ENCODE results near the gene BHLHA9.

BHLHA9 gene

DNA sequence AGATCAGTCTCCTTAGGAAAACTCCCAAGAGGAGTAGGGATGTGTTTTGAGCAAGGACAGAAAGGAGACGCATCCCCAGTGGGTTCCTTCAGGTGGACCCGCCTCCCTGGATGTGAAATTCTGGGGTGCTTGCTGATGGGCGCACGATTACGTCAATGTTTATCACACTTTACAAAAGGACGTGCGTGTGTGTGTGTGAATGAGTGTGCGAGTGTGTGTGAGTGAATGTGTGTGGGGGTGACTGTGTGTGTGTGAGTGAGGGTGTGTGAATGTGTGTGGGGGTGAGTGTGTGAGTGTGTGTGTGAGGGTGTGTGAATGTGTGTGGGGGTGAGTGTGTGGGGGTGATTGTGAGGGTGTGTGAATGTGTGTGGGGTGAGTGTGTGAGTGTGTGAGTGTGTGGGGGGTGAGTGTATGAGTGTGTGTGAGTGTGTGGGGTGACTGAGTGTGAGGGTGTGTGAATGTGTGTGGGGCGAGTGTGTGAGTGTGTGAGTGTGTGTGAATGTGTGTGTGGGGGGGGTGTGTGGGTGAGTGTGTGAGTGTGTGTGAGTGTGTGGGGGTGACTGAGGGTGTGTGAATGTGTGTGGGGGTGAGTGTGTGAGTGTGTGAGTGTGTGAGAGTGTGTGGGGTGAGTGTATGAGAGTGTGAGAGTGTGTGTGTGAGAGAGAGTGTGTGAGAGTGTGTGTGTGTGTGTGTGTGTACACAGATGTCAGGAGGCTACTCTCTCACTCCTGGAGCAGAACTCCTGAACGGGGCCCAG is 5.1 kb downstream of the BHLHA9 start:
- no peak for DNase-seq (ENCODE audit: low read depth)
- H3K4me3 ChIP-seq (ENCODE audit: low read depth, low read length), result no peak overlapping the region
- TF ChIP-seq, protein P1, sequence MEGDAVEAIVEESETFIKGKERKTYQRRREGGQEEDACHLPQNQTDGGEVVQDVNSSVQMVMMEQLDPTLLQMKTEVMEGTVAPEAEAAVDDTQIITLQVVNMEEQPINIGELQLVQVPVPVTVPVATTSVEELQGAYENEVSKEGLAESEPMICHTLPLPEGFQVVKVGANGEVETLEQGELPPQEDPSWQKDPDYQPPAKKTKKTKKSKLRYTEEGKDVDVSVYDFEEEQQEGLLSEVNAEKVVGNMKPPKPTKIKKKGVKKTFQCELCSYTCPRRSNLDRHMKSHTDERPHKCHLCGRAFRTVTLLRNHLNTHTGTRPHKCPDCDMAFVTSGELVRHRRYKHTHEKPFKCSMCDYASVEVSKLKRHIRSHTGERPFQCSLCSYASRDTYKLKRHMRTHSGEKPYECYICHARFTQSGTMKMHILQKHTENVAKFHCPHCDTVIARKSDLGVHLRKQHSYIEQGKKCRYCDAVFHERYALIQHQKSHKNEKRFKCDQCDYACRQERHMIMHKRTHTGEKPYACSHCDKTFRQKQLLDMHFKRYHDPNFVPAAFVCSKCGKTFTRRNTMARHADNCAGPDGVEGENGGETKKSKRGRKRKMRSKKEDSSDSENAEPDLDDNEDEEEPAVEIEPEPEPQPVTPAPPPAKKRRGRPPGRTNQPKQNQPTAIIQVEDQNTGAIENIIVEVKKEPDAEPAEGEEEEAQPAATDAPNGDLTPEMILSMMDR (IDR thresholded peaks at IDR 0.05; ENCODE audit: low read depth, low read length, missing control alignments), result no peak

GRCh38 chr17:1275962-1276736 is 5.9 kb downstream of the BHLHA9 start:
- TF ChIP-seq, protein P1 (IDR thresholded peaks at IDR 0.05; ENCODE audit: low read depth, low read length, missing control alignments), result peak; percentile 82
- no peak overlapping the region for H3K4me3 ChIP-seq (ENCODE audit: low read depth, low read length)
- no peak for DNase-seq (ENCODE audit: low read depth)

DNA sequence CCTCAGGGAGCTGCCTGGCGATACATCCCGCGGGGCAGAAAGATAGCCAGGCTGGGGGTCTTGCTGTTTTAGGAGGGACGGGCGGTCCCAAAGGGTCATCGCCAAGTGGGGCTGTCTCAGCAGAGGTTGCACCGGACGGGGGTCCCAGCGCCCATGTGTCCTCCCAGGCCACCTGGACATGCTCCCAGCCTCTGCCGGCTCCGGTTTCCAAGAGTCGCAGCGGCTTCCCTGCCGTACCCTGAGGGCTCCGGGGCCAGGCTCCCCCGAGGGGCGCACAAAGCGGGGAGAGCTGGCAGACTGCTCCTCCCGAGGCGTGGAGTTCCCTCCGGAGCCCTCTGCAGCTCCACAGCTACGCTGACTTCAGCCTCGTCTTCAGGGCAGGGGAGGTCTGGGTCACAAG is 10.4 kb downstream of the BHLHA9 start:
- TF ChIP-seq, protein P1 (IDR thresholded peaks at IDR 0.05; ENCODE audit: low read depth, low read length, missing control alignments), result no peak
- no peak for DNase-seq (ENCODE audit: low read depth)
- no peak overlapping the region for H3K4me3 ChIP-seq (ENCODE audit: low read depth, low read length)

DNA sequence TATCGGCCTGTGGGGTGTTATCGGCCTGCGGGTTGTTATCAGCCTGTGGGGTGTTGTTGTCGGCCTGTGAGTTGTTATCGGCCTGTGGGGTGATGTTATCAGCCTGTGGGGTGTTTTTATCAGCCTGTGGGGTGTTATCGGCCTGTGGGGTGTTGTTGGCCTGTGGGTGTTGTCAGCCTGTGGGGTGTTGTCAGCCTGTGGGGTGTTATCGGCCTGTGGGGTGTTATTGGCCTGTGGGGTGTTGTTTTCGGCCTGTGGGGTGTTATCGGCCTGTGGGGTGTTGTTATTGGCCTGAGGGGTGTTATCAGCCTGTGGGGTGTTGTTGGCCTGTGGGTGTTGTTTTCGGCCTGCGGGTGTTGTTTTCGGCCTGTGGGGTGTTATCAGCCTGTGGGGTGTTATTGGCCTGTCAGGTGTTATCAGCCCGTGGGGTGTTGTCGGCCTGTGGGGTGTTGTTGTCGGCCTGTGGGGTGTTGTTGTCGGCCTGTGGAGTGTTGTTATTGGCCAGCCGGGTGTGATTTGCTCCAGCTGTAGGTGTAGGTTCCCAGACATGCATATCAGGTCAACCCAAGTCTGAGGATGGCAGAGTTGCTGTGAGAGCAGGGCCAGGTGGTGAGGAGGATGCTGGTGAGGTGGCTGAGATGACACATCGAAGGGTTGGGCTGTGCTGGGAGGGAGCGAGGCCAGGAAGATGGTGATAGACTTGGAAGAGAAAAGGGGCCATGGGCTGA is 16.3 kb downstream of the BHLHA9 start:
- TF ChIP-seq, protein P1 (IDR thresholded peaks at IDR 0.05; ENCODE audit: low read depth, low read length, missing control alignments), result no peak
- DNase-seq (ENCODE audit: low read depth), result no peak
- no peak overlapping the region for H3K4me3 ChIP-seq (ENCODE audit: low read depth, low read length)

- DNase-seq (ENCODE audit: low read depth), result no peak
- TF ChIP-seq, protein P1 (IDR thresholded peaks at IDR 0.05; ENCODE audit: low read depth, low read length, missing control alignments), result no peak
- no peak overlapping the region for H3K4me3 ChIP-seq (ENCODE audit: low read depth, low read length)
These were observed 19.5 kb downstream of the BHLHA9 start for GRCh38 chr17:1289695-1290094.

- no peak overlapping the region for H3K4me3 ChIP-seq (ENCODE audit: low read depth, low read length)
- no peak for DNase-seq (ENCODE audit: low read depth)
- TF ChIP-seq, protein P1 (IDR thresholded peaks at IDR 0.05; ENCODE audit: low read depth, low read length, missing control alignments), result no peak
These were observed 20.4 kb downstream of the BHLHA9 start for GRCh38 chr17:1290676-1291075.

Measured in GM12864 (cell line).